ENCODE data around the gene SMURF1.

DNA sequence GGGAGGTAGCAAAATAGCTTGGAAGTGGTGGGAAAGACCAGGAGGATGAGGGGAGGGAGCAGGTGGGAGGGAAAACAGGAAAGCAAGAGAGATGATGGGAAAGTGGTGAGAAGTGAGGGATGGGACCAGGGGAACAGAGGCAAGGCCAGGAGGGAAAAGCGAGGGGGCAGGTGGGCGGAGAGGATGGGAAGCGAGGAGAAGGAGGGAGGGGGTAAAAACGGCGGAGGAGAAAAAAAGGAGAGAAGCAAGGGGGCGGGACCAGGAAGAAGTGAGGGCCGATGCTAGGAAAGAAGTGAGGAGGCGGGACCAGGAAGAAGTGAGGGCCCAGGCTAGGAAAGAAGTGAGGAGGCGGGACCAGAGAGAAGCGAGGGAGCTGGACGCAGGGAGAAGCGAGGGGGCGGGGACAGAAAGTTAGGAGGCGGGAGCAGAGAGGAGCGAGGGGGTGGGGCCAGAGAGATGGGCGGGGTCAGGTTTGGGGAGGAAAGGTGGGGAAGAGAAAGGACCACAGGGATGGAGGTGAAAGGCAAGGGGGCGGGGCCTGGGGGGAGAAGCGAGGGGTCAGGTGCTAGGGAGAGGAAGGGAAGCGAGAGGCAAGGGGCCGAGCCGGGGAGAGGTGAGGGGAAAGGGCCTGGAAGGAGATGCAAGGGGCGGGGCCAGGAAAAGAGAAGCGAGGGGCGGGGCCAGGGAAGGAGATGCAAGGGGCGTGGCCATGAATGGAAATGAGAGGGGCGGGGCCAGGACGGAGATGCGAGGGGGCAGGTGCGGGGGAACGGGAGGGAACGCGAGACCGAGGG, 984 bp downstream of the SMURF1 start:
- TF ChIP-seq CTCF (IDR thresholded peaks at IDR 0.05) (no peak), POLR2AphosphoS5 (IDR thresholded peaks at IDR 0.05) (no peak), POLR2A (IDR thresholded peaks at IDR 0.05; ENCODE audit: low read depth) (no peak)

Measured in esophagus muscularis mucosa (tissue), 3 donors.